Stomach (tissue), 4 donors: Measurements from ENCODE around the gene RNF44.

Source experiments
- EP300 ChIP-seq: sonication (generic); formaldehyde crosslinking; IDR thresholded peaks from one replicate; pipeline ENCODE4 v1.6.1; 2017; ENCODE audit warnings: antibody characterized with exemption
- POLR2A ChIP-seq, 4 donors: fragments of 450-650 bp; IDR thresholded peaks; one replicate each; pipeline ENCODE4 v1.6.1; 2016; ENCODE audit warnings: antibody characterized with exemption in 4 of 4, control low read depth in 2 of 4, mild to moderate bottlenecking in 1 of 4, moderate library complexity in 1 of 4
- POLR2AphosphoS5 ChIP-seq, 3 donors: sonication (generic); formaldehyde crosslinking; IDR thresholded peaks; one replicate each; pipeline ENCODE4 v1.6.1; 2016; ENCODE audit warnings: antibody characterized with exemption in 3 of 3
- TF ChIP-seq, protein P1 (sequence below), 7 experiments: fragments of 450-650 bp in 4 of 7; fragments of 200-600 bp in 3 of 7; sonication (generic) in 3 of 7; IDR thresholded peaks; one replicate each; pipeline ENCODE4 v1.5.1; 2016 to 2019; ENCODE audit warnings: antibody characterized with exemption in 7 of 7, control low read depth in 2 of 7, mild to moderate bottlenecking in 1 of 7

DNA sequence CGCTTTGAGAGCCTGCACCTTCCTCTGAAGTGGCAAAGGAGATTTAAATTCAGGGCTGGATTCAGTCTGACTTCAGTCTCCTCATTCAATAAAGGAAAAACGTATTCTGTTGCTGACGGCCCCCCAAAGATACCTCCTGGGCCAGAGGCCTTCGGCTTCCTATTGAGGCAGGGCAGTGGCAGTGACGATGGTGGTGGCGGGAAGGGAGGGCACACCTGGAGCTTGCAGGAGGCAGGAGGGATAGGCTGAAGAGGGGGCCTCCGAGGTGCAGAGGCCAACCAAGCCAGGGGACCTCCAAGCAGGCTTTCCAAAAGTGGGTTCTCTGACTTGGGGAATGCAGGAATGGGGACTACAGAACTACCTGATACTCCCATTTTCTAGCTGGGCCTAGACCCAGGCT is 15.9 kb downstream of the RNF44 start:
- TF ChIP-seq POLR2AphosphoS5 (IDR thresholded peaks at IDR 0.05) (no peak), POLR2A (IDR thresholded peaks at IDR 0.05) (no peak), EP300 (no peak)
- TF ChIP-seq, protein P1, sequence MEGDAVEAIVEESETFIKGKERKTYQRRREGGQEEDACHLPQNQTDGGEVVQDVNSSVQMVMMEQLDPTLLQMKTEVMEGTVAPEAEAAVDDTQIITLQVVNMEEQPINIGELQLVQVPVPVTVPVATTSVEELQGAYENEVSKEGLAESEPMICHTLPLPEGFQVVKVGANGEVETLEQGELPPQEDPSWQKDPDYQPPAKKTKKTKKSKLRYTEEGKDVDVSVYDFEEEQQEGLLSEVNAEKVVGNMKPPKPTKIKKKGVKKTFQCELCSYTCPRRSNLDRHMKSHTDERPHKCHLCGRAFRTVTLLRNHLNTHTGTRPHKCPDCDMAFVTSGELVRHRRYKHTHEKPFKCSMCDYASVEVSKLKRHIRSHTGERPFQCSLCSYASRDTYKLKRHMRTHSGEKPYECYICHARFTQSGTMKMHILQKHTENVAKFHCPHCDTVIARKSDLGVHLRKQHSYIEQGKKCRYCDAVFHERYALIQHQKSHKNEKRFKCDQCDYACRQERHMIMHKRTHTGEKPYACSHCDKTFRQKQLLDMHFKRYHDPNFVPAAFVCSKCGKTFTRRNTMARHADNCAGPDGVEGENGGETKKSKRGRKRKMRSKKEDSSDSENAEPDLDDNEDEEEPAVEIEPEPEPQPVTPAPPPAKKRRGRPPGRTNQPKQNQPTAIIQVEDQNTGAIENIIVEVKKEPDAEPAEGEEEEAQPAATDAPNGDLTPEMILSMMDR (IDR thresholded peaks at IDR 0.05), result no peak
